HepG2 (cell line): ENCODE results near the gene SIN3A. TPM values are rescaled to one million over a fixed set of nuclear protein-coding genes. Genes with fewer than 3 reads are reported as not detected.

Source experiments
- CTCF ChIP-seq: sonication (generic); formaldehyde crosslinking; IDR thresholded peaks from 2 replicates; pipeline ENCODE4 v1.5.0; 2020; ENCODE audit warnings: mild to moderate bottlenecking, missing genetic modification reagents, moderate library complexity
- DRAP1 ChIP-seq: IDR thresholded peaks from 2 replicates; pipeline ENCODE4 v1.6.1; 2016; ENCODE audit warnings: missing genetic modification reagents, missing compliant biosample characterization
- GMEB1 ChIP-seq: sonication (generic); formaldehyde crosslinking; IDR thresholded peaks from 2 replicates; pipeline ENCODE4 v1.5.1; 2020; ENCODE audit warnings: missing genetic modification reagents, mild to moderate bottlenecking, borderline replicate concordance
- HNF1B ChIP-seq: sonication (generic); formaldehyde crosslinking; IDR thresholded peaks from 2 replicates; pipeline ENCODE4 v1.5.1; 2020; ENCODE audit warnings: mild to moderate bottlenecking, moderate library complexity, missing genetic modification reagents
- HOXD1 ChIP-seq: sonication (generic); formaldehyde crosslinking; IDR thresholded peaks from 2 replicates; pipeline ENCODE4 v1.5.0; 2020; ENCODE audit warnings: missing genetic modification reagents
- ISL2 ChIP-seq: sonication (generic); formaldehyde crosslinking; IDR thresholded peaks from 2 replicates; pipeline ENCODE4 v1.5.0; 2020; ENCODE audit warnings: missing genetic modification reagents
- KMT2B ChIP-seq: IDR thresholded peaks from 2 replicates; pipeline ENCODE4 v1.6.1; 2016; ENCODE audit warnings: missing genetic modification reagents, missing compliant biosample characterization
- MAF1 ChIP-seq: sonication (generic); formaldehyde crosslinking; IDR thresholded peaks from 2 replicates; pipeline ENCODE4 v1.5.0; 2020; ENCODE audit warnings: missing genetic modification reagents, borderline replicate concordance
- NONO ChIP-seq, 2 experiments: fragments of 450-650 bp in 1 of 2; sonication (generic) in 1 of 2; formaldehyde crosslinking in 1 of 2; IDR thresholded peaks in 1 of 2; conservative IDR thresholded peaks in 1 of 2; 2 replicates each; pipeline versions ENCODE4 v1.6.1 to v1.8.0; 2017 to 2022; ENCODE audit warnings: mild to moderate bottlenecking in 1 of 2, missing genetic modification reagents in 1 of 2, moderate library complexity in 1 of 2
- POGK ChIP-seq: sonication (generic); formaldehyde crosslinking; conservative IDR thresholded peaks from 2 replicates; pipeline ENCODE4 v1.8.0; 2022; ENCODE audit warnings: mild to moderate bottlenecking, moderate library complexity, missing genetic modification reagents
- SP1 ChIP-seq, 2 experiments: fragments of 450-650 bp in 1 of 2; sonication (generic) in 1 of 2; formaldehyde crosslinking in 1 of 2; IDR thresholded peaks; 2 replicates each; pipeline versions ENCODE4 v1.4.0 to v1.6.1; 2016 to 2020; ENCODE audit warnings: missing genetic modification reagents in 1 of 2
- TFAP4 ChIP-seq: sonication (generic); IDR thresholded peaks from 2 replicates; pipeline ENCODE4 v1.6.1; 2016; ENCODE audit warnings: low read depth, borderline replicate concordance
- THAP11 ChIP-seq: IDR thresholded peaks from 2 replicates; pipeline ENCODE4 v1.6.1; 2016; ENCODE audit warnings: missing biosample characterization, missing genetic modification reagents
- ZBTB7A ChIP-seq: sonication (generic); formaldehyde crosslinking; IDR thresholded peaks from 2 replicates; pipeline ENCODE4 v1.8.0; 2022; ENCODE audit warnings: mild to moderate bottlenecking, missing genetic modification reagents
- ZNF256 ChIP-seq: sonication (generic); formaldehyde crosslinking; conservative IDR thresholded peaks from 2 replicates; pipeline ENCODE4 v1.4.0; 2020; ENCODE audit warnings: missing genetic modification reagents
- ZNF30 ChIP-seq: sonication (generic); formaldehyde crosslinking; IDR thresholded peaks from 2 replicates; pipeline ENCODE4 v1.5.0; 2020; ENCODE audit warnings: mild to moderate bottlenecking, missing genetic modification reagents
- ZNF414 ChIP-seq: sonication (generic); formaldehyde crosslinking; IDR thresholded peaks from 2 replicates; pipeline ENCODE4 v1.5.0; 2020; ENCODE audit warnings: missing genetic modification reagents
- ZSCAN30 ChIP-seq: sonication (generic); formaldehyde crosslinking; IDR thresholded peaks from 2 replicates; pipeline ENCODE4 v1.5.0; 2020; ENCODE audit warnings: mild to moderate bottlenecking, missing genetic modification reagents
- polyA plus RNA-seq, 8 experiments: library from polyadenylated mRNA; depleted of rRNA in 3 of 8; stranded (reverse) in 7 of 8; unstranded in 1 of 8; fragments of >200 nt; fragmentation: Illumina TruSeq in 4 of 8; extraction: Trizol in 4 of 8; gene quantifications; 2 replicates each; pipeline versions ENCODE4 v1.2.1 to v1.2.3, GENCODE V29; 2011 to 2016; ENCODE audit warnings: low read depth in 4 of 8, missing spikeins in 1 of 8, mixed read lengths in 1 of 8; ENCODE audit not compliant: insufficient read depth in 1 of 8
- total RNA-seq, 5 experiments: library from RNA; depleted of rRNA; stranded (reverse); fragments of >200 nt; fragmentation: Illumina TruSeq; extraction: Trizol; gene quantifications; 2 replicates each; pipeline ENCODE4 v1.2.3, GENCODE V29; 2016; ENCODE audit warnings: low read depth in 1 of 5

Gene SIN3A
- total and polyA plus RNA-seq, 2 of the 13 experiments (the other 11 are each of a cell fraction or from before 2014, with no cell fraction given) = 16.1 to 28.1 TPM

GRCh38 chr15:75453703-75454470 lies 2.4 kb upstream of the SIN3A start (continued):
- peak; percentile 84 for TF ChIP-seq DRAP1 (CRISPR knock-in tag)
- TF ChIP-seq GMEB1 (CRISPR knock-in tag) = peak; percentile 80; the same call in 1 of the 2 replicates
- TF ChIP-seq HOXD1 = 0 out of 2 replicates have a peak, but pooled peaks have one; percentile 50
- TF ChIP-seq ZBTB7A (CRISPR knock-in tag) = no peak
- TF ChIP-seq KMT2B (CRISPR knock-in tag) = peak; percentile 58; the same call in 1 of the 2 replicates
- TF ChIP-seq ZSCAN30 (CRISPR knock-in tag) = no peak
- TF ChIP-seq POGK (CRISPR knock-in tag) = peak; percentile 56; the same call in 1 of the 2 replicates
- no peak for TF ChIP-seq NONO (IDR thresholded peaks at IDR 0.05)
- peak; percentile 88 for TF ChIP-seq NONO (CRISPR knock-in tag; conservative IDR thresholded peaks at IDR 0.05)
- TF ChIP-seq MAF1 (CRISPR knock-in tag) = no peak; the same call in 1 of the 2 replicates
- TF ChIP-seq HNF1B (CRISPR knock-in tag) = peak; percentile 41; the same call in 1 of the 2 replicates
- TF ChIP-seq ZNF30 = no peak
- no peak for TF ChIP-seq CTCF (CRISPR knock-in tag)
- peak; percentile 85 for TF ChIP-seq THAP11 (CRISPR knock-in tag)
- peak; percentile 55; the same call in 1 of the 2 replicates for TF ChIP-seq ISL2 (CRISPR knock-in tag)
- TF ChIP-seq SP1 (IDR thresholded peaks at IDR 0.05) = peak; percentile 35; the same call in 1 of the 2 replicates
- peak; percentile 85 for TF ChIP-seq SP1 (CRISPR knock-in tag; IDR thresholded peaks at IDR 0.05)
- no peak for TF ChIP-seq ZNF256 (CRISPR knock-in tag)
- peak; percentile 35; the same call in 1 of the 2 replicates for TF ChIP-seq TFAP4
- 0 out of 2 replicates have a peak, but pooled peaks have one; percentile 54 for TF ChIP-seq ZNF414
